ENCODE results near the gene TMEM184B.

Gene TMEM184B

GRCh38 chr22:38284042-38284402 lies 11.2 kb upstream of the TMEM184B start:
- Histone ChIP-seq H3K4me3 (ENCODE audit: low read length, poor library complexity, severe bottlenecking) (no peak overlapping the region), H3K4me1 (ENCODE audit: insufficient read depth, low read length, poor library complexity, severe bottlenecking) (no peaks in the 10 kb centered on the region), H3K9ac (ENCODE audit: low read depth, low read length, poor library complexity, severe bottlenecking) (no peak overlapping the region), H3K79me2 (ENCODE audit: insufficient read depth, low read length) (no peaks in the 10 kb centered on the region), H4K20me1 (ENCODE audit: insufficient read depth, low read length, poor library complexity, severe bottlenecking) (no peaks in the 10 kb centered on the region), H3K9me2 (replicated peaks; ENCODE audit: low read depth, low read length) (no peaks in the 10 kb centered on the region), H2AFZ (ENCODE audit: low read length) (no peak overlapping the region), H3K4me2 (ENCODE audit: low read depth, low read length, poor library complexity, severe bottlenecking) (no peak overlapping the region), H3K27me3 (ENCODE audit: insufficient read depth, low read length, poor library complexity, severe bottlenecking) (no peaks in the 10 kb centered on the region), H3K9me3 (ENCODE audit: insufficient read depth, low read depth, low read length) (no peaks in the 10 kb centered on the region), H3K36me3 (ENCODE audit: insufficient read depth, low read length) (no peaks in the 10 kb centered on the region), H3F3A (ENCODE audit: low read depth) (no peaks in the 10 kb centered on the region)
- no peak for TF ChIP-seq EZH2phosphoT487 (IDR thresholded peaks at IDR 0.05; ENCODE audit: borderline replicate concordance)
- TF ChIP-seq CTCF (conservative IDR thresholded peaks at IDR 0.05; ENCODE audit: low read length) = no peak

- H3K9me2 ChIP-seq (replicated peaks; ENCODE audit: low read depth, low read length) = no peaks in the 10 kb centered on the region
- no peaks in the 10 kb centered on the region for H3K4me1 ChIP-seq (ENCODE audit: insufficient read depth, low read length, poor library complexity, severe bottlenecking)
- TF ChIP-seq EZH2phosphoT487 (IDR thresholded peaks at IDR 0.05; ENCODE audit: borderline replicate concordance) (no peak), CTCF (conservative IDR thresholded peaks at IDR 0.05; ENCODE audit: low read length) (no peak)
- no peak overlapping the region for H2AFZ ChIP-seq (ENCODE audit: low read length)
- H3K36me3 ChIP-seq (ENCODE audit: insufficient read depth, low read length) = no peaks in the 10 kb centered on the region
- no peak overlapping the region for H3K4me2 ChIP-seq (ENCODE audit: low read depth, low read length, poor library complexity, severe bottlenecking)
- no peaks in the 10 kb centered on the region for H3F3A ChIP-seq (ENCODE audit: low read depth)
- no peak overlapping the region for H3K4me3 ChIP-seq (ENCODE audit: low read length, poor library complexity, severe bottlenecking)
- no peaks in the 10 kb centered on the region for H4K20me1 ChIP-seq (ENCODE audit: insufficient read depth, low read length, poor library complexity, severe bottlenecking)
- H3K27me3 ChIP-seq (ENCODE audit: insufficient read depth, low read length, poor library complexity, severe bottlenecking) = no peaks in the 10 kb centered on the region
- no peak overlapping the region for H3K9ac ChIP-seq (ENCODE audit: low read depth, low read length, poor library complexity, severe bottlenecking)
- no peaks in the 10 kb centered on the region for H3K79me2 ChIP-seq (ENCODE audit: insufficient read depth, low read length)
- H3K9me3 ChIP-seq (ENCODE audit: insufficient read depth, low read depth, low read length) = no peaks in the 10 kb centered on the region
Measured at GRCh38 chr22:38282397-38282796, 9.6 kb upstream of the TMEM184B start.

GRCh38 chr22:38276166-38276565 lies 3.4 kb upstream of the TMEM184B start:
- peaks cover 15% of the 10 kb centered on the region; the same call in 1 of the 2 replicates for H3K79me2 ChIP-seq (ENCODE audit: insufficient read depth, low read length)
- no peaks in the 10 kb centered on the region for H3F3A ChIP-seq (ENCODE audit: low read depth)
- no peak overlapping the region for H3K4me3 ChIP-seq (ENCODE audit: low read length, poor library complexity, severe bottlenecking)
- no peak for TF ChIP-seq EZH2phosphoT487 (IDR thresholded peaks at IDR 0.05; ENCODE audit: borderline replicate concordance)
- no peak for TF ChIP-seq CTCF (conservative IDR thresholded peaks at IDR 0.05; ENCODE audit: low read length)
- H3K9ac ChIP-seq (ENCODE audit: low read depth, low read length, poor library complexity, severe bottlenecking) = no peak overlapping the region
- peaks cover 5% of the 10 kb centered on the region for H4K20me1 ChIP-seq (ENCODE audit: insufficient read depth, low read length, poor library complexity, severe bottlenecking)
- H3K9me3 ChIP-seq (ENCODE audit: insufficient read depth, low read depth, low read length) = no peaks in the 10 kb centered on the region
- H3K9me2 ChIP-seq (replicated peaks; ENCODE audit: low read depth, low read length) = no peaks in the 10 kb centered on the region
- no peak overlapping the region for H3K4me2 ChIP-seq (ENCODE audit: low read depth, low read length, poor library complexity, severe bottlenecking)
- H3K4me1 ChIP-seq (ENCODE audit: insufficient read depth, low read length, poor library complexity, severe bottlenecking) = peaks cover 17% of the 10 kb centered on the region
- no peaks in the 10 kb centered on the region for H3K27me3 ChIP-seq (ENCODE audit: insufficient read depth, low read length, poor library complexity, severe bottlenecking)
- no peaks in the 10 kb centered on the region for H3K36me3 ChIP-seq (ENCODE audit: insufficient read depth, low read length)
- H2AFZ ChIP-seq (ENCODE audit: low read length) = no peak overlapping the region; the same call in 1 of the 2 replicates

All from Loucy (cell line).